NCI-H2029 (cell line): ENCODE data around the gene STX10.

Experiments
- DNase-seq: peaks from one replicate; lab custom pipeline; 2025; lab: John Stamatoyannopoulos, UW

The STX10 gene

DNA sequence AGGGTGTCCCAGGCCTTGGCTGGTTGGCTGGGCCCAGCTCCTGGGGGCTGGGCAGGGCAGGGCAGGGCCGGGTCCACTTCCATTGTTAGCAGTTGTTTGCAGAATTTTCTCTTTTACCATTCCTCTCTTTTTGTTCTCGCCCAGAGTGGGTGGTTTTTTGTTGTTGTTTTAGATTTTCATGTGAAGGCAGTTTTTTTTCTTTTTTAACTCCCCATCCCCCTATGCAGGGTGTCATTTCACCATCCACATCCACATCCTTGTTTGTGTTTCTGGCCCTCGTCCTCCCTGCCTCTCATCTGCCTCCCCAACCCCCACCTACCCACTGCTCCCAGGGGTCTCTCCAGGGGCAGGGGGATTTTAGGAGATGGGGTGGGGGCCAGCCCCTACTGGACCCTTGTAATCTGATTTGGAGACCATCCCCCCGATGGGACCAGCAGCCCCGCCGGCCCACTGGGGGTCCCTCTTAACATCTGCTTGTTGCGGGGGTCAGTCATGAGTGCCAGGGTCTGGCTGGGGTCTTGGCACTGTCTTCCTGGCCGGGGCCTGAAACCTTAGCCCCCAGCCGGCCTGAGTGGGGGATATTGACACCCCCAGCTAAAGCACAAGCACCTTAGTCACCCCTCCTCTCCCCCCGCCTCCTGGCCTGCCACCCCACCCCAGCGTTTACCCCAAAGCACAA lies 10.4 kb downstream of the STX10 start:
- no peak for DNase-seq

DNA sequence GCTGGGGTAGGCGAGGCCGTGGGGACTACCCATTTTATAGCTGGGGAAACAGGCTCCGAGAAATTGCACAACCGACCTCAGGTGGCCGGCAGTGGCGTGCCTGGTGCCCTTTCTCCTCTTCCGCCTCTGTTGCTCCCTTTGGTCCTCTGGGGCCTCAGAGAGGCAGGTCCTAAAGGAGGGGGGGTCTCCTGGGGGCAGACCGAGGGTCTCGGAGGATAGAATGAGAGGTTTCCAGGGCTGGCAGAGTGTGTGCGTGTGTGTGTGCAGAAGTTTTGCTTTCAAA lies 11.3 kb downstream of the STX10 start:
- no peak for DNase-seq

DNA sequence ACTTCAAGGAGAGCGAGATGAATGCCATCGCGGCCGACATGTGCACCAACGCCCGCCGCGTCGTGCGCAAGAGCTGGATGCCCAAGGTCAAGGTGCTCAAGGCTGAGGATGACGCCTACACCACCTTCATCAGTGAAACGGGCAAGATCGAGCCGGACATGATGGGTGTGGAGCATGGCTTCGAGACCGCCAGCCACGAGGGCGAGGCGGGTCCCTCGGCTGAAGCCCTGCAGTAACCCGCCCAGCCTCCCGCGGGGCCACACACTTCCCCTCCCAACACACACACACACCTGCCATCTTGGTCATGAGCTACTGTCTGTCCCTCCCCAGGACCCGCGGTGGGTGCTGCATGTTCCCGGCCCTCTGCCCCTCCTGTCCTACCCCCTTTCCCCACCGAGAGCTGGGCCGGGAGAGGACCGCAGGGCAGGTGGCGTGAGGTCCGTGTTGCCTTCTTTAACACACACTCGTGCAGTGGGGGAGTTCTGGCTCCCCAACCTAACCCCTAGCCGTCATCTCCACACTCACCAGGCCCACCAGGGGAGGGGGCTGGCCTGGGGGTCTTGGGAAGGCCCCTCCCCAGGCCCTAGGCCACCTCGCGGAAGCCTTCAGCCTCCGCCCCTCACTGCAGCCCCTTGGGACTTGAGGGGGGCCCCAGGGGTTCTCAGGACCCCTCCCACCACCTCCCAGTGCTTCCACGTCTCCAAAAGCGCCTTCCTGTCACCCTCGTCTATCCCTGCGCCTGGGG lies 11.8 kb downstream of the STX10 start:
- DNase-seq, result no peak

DNA sequence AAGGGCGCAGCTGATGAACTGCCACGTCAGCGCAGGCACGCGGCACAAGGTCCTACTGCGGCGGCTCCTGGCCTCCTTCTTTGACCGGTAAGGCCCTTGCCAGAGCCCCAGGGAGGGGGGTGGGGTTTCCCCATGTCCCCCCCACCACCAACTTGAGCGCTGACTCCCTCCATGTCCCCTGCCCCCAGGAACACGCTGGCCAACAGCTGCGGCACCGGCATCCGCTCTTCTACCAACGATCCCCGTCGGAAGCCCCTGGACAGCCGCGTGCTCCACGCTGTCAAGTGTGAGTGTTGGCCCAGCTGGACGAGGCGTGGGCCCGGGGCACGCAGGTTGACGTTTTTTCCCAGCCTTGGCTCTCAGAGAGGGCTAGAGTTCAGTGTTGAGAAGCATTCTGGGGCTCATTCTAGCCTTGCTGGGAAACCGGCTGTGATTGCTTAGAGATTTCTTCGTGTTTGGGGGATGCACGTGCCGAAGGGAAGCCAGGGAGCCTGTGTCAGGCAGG lies 12.8 kb downstream of the STX10 start:
- no peak for DNase-seq

DNA sequence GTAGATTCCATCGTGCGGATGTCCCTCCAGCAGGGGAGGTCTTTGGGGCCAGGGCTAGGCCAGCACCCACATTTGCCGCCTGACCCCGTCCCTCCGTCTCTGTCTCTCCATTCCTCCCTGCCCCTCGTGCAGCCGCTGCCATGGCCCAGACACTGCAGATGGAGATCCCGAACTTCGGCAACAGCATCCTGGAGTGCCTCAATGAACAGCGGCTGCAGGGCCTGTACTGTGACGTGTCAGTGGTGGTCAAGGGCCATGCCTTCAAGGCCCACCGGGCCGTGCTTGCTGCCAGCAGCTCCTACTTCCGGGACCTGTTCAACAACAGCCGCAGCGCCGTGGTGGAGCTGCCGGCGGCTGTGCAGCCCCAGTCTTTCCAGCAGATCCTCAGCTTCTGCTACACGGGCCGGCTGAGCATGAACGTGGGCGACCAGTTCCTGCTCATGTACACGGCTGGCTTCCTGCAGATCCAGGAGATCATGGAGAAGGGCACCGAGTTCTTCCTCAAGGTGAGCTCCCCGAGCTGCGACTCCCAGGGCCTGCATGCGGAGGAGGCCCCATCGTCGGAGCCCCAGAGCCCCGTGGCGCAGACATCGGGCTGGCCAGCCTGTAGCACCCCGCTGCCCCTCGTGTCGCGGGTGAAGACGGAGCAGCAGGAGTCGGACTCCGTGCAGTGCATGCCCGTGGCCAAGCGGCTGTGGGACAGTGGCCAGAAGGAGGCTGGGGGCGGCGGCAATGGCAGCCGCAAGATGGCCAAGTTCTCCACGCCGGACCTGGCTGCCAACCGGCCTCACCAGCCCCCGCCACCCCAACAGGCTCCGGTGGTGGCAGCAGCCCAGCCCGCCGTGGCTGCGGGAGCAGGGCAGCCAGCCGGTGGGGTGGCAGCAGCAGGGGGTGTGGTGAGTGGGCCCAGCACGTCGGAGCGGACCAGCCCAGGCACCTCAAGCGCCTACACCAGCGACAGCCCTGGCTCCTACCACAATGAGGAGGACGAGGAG lies 14.8 kb downstream of the STX10 start:
- DNase-seq, result no peak

DNA sequence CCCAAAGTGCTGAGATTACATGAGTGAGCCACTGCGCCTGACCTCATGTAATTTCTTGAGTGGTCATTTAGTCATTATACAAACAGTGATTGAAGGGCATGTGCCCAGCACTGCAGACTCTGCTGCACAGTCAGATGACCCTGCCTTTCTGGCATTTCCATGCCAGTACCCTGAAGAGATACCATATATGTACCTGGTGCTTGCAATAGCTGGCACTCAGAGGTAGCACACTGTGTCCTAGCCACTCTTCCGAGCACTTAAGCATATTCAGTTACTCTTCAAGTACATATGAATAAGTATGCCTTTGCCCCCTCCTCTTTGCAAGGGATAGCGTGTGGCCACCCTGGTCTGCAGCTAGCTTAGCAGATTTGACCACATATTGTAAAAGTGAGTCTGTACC lies 15.5 kb downstream of the STX10 start:
- no peak for DNase-seq

DNA sequence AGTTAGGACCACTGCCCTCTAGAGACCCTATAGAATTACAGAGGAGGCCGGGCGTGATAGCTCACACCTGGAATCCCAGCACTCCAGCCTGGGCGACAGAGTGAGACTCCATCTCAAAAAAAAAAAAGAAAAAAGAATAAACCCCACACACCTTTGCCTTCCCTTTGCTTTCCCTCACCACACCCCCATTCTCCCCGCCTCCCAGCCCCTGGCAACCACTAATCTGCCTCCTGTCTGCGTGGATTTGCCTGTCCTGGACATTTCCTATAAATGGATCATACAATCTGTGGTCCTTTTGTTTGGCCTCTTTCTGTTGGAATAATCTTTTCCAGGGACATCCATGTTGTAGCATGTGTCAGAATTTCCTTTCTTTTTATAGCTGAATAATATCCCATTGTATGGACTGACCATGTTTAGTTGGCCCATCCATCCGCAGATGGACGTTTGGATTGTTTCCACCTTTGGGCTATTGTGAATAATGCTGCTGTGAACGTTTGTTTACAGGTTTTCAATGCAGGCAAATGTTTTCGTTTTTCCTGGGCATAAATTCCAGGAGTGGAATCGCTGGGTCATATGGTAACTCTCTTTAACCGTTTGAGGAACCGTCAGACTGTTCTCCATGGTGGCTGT lies 16.8 kb downstream of the STX10 start:
- no peak for DNase-seq

DNA sequence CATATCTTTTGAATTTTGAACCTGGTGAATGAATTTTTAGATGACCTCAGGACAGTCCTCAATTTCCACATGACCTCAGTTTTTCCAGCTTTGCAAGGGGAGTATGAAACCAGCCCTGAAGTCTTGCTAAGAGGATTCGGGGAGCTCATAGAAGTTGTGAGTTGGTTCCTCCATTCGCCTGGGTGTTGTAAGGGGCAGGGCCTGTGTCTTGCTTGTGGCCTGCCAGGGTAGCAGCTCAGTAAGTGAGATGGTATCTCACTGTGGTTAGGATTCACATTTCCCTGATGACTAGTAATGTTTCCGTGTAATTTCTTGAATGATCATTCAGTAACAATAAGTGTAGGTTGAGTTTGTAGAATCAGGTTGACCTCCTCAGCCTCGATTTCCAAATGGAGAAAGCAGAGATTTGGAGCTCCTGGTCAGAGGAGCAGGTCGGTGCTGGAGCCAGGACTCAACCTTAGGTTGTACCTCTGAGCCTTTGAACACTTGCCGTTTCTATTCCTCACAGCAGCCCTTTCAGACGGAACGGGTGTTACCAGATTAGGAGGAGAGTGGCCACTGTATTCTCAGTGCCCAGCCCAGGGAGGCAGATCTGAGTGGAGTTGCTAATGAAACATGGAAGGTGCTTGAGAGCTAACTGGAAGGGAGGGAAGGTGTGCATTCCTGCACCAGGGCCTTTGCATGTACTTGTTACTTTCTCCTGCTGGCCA lies 17.5 kb downstream of the STX10 start:
- DNase-seq, result no peak

DNA sequence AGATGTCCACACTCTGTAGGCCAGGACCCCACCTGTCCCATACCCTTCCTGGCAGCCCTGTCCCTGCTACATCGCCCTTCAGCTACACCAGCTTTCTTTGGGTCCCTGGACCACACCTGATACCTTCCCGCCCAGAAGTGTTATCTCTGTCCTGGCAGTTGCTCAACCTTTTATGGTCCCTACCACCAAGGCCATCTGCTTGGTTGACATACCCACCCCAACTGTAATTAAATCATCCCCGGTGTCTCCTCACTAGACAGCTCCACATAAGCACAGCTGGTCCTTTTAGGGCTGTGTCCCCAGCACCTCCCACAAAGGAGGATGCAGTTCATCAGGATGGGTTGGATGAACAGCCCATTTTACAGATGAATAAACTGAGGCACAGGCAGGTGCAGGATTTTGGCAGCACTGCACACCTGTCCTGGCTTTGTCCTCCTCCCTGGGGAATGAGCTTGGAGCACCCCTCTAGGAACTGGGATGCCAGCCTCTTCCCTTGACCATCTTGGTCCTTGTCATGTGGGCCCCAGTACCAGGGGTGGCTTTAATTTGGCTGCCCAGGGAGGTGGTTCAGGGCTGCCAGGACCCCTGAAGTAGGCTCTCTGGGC lies 19.2 kb downstream of the STX10 start:
- DNase-seq, result no peak

DNA sequence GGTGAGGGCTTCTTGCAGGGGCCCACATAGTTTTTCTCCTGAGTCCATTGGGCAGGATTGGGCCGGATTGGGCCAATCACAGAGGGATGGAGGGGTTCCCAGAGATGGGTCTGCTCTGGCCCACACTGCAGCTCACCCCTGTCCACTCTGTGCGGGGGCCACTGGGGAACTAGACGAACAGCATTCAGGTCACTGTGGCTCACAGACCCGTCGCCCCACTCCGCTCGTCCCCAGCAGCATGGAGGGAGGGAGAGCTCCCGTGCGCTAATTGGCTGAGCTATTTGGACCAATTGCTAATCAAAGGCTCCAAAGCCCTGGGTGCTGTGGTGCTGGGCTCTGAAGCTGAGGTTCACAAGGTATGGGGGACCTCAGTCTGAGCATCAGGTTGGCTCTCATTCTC lies 20.8 kb downstream of the STX10 start:
- no peak for DNase-seq

DNA sequence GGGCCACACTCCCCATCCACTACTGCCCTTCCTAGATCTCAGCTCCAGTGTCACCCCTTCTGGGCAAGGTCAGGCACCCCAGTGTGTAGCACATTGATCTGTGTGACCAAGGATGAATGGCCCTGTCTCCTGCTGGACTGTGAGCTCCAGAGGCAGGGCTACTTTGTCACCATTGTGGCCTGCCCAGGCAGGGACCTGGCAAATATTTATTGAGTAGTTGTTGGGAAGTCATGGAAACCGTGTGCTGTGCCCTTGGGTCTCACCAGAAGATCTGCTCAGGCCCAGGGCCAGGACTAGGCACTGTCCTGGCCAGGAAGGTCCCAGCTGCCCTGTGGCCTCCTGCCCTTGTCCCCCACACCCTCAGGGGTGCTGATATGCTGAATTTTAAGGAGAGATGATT lies 21.6 kb downstream of the STX10 start:
- DNase-seq, result no peak

DNA sequence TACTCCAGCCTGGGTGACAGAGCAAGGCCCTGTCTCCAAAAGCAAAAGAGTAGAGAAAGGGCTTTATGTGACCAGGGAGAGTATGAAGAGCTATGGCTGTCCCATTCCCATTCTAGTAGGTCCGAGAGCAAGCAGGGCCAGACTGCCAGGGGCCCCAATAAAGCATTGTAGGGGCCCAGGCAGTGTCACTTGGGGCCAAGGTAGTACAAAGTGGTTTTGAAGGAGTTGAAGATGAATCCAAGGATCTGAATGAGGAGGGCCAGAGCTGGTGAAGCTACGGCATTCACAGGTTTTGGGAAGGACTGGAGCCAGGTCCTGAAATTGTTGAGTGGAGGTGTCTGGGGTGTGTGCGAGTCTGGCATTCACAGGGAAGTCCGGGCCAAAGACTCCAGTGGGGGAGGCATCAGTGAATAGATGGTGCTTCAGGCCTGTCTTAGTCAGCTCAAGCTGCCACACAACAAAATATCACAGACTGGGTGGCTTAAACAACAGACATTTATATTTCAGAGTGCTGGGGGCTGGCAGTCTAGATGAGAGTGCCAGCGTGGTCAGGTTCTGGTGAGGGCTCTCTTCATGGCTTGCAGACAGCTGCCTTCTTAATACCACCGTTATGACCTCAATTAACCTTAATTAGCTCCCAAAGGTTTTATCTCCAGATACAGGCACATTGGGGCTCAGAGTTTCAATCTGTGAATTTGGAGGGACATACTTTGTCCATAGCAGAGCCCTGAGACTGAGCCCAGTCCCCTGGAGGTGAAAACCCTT lies 22.2 kb downstream of the STX10 start:
- no peak for DNase-seq

DNA sequence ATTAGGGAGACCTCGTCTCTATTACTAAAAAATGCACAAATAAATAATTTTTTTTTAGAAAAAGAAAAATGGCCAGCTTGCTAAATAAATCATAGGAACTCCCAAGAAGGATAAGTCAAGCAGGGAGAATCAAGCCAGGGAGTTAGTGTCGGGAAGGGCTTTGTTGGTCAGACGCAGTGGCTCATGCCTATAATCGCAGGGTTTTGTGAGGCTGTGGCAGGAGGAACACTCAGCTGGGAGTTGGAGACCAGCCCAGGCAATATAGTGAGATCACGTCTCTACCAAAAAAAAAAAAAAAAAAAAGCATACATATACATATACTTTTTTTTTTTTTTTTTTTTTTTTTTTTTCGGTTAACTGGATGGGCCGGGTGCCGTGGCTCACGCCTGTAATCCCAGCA lies 23.1 kb downstream of the STX10 start:
- DNase-seq, result no peak

DNA sequence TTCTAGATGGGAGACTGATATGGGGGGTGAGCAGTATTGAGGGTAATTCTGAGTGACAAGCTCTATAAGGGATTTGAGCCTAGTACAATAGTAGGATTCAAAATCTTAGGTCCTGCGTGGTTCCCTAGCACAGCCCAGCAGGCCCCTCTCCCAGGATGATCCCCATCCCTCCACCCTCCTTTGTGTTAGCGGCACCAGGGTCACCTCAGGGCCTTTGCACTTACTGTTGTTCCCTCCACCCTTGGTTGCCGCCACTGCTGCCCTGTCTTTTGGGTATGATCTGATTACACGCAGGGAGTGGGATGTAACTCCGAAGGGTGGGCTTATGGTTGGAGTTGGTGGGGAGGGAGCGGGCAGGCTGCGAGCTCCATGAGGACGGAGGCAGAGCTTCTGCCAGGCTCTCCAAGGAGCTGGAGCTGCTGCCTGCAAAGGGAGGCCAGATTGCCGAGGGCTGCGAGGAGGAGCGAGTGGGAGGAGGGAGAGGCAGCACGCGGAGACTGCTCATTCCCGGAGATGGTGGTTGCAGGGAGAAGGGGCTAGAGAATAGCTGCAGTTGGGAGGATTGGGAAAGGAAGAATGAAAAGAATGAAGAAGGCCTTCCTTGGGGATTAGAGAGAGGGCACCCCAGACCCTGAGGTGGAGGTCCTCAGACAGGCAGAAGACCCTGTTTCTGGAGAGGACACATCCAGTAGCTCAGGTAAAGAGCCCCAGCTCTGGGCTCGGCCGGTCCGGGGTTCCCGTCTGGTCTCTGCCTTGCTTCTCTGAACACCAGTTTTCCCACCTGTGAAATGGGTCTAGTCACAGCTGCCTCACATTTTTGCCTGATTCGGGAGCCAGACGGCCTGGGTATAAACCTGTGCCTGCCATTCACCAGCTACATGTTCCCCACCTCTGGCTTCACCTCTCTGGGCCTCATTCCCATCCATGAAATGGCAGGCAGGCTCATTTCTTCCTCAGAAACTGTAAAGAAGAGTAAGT lies 26.9 kb downstream of the STX10 start:
- no peak for DNase-seq

DNA sequence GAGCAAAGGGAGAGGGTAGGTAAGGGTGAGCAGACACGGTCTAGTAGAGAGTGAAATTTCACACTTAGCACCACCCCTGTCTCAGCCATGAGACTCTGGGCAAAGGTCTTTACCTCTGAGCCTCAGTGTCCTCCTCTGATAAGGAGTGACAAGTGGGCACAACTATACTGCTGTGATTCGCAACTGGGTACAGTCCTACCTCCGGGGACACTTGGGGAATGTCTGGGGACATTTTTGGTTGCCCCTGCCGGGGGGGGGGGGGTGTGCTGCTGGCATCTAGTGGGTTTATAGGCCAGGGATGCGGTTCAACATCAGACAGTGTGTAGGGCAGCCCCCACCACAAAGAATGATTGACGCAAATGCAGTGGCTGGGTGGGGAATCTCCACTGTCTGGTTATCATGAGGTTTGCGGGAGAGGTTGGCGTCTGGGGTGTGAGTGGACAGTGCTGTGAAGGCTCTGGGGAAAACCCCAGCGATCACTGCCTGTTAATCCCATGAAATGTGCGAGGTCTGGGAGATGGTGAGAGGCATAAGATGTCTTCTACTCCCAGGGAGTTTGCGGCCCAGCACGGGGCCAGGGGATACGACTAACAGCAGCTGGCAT lies 27.8 kb downstream of the STX10 start:
- no peak for DNase-seq

DNA sequence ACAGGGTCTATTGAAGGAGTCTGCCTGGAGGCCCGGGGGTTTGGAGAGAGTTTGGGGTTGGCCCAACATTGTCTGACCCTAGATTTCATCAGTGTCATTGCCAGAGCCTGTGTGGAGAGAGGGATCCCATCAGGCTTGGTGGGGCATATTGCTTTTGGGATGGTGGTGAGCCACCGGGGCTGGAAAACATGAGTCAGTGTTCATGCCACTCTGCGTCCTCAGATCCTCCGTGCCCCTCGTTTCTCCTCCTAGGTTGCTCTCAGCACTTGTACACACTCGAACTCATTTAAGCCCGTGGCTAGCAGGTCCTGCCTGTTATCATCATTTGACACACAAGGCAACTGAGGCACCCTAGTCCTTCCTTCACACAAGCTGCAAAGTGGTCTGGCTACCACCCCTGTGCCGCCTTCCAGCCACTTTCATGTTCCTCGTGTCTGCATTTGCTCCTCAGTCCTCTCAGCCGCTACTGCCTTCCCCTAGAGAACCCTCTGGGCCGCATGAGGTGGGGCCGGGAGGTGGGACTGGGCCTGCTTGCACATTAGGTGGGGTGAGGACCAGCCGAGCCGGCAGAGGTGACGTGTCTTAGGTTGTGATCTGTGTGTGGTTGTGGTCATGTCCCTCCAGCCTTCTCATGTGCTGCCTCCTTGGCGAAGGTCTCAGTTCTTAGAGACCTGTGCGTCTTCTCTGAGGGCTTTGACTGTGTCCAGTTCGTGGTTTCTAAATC lies 28.5 kb downstream of the STX10 start:
- DNase-seq, result no peak

DNA sequence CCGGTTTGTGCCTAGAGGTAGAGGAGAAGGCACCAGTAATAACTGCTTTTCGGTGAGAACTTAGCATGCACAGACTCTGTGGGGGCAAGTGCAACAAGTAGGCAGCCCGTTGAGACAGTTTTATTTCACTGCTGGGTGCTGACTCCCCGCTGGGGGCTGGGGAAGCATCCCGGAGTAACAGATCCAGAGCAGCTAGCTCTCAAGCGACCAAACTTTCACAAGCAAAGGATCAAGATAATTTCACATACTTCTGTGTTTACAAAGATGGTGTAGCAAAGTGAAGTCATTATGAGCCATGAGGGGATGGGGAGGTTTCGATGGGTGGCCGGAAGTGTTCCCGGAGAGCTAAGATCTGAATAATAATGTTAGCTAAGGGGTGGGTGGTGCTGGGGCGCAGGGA lies 29.4 kb downstream of the STX10 start:
- no peak for DNase-seq

DNA sequence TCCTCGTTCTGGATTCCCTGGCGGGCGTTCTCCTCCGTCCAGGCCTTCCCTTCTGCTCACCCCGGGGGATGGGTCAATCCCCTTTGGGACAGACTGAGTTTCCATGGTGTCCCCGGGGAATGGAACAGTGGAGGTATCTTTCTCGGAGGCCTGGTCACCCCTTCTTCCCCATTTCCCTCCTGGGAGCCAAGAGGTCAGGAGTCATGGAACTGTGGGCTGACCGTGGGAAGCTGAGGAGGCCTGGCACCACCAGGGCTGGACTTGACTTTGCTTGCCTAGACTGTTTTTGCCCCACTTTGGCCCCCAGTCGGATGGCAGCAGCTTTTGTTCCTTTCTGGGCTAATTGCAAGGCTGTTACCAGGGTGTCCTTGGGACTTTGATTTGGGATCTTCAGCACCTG lies 30.1 kb downstream of the STX10 start:
- DNase-seq, result no peak
